GM10248 (cell line): ENCODE measurements around the gene MUSTN1.

Experiments used
- CTCF ChIA-PET: fragments of 300-600 bp; sonication (Branson Sonifier 250); formaldehyde crosslinking; extraction: SDS; loops from one replicate; lab custom pipeline; 2021; ENCODE audit warnings: antibody characterized with exemption; lab: Yijun Ruan, JAX
- POLR2A ChIA-PET: fragments of 350-650 bp; sonication (Branson Sonifier 250); formaldehyde crosslinking; extraction: SDS; loops from one replicate; lab custom pipeline; 2020; ENCODE audit warnings: antibody characterized with exemption; lab: Yijun Ruan, JAX
- DNase-seq: peaks from one replicate; pipeline ENCODE4 v3.0.0; 2012; ENCODE audit errors: extremely low spot score
- TF ChIP-seq, protein P1 (sequence below): IDR thresholded peaks from 2 replicates; pipeline ENCODE4 v1.5.1; 2012; ENCODE audit warnings: mild to moderate bottlenecking, low read depth; ENCODE audit errors: extremely low read depth, missing control alignments, control extremely low read depth

MUSTN1 gene

DNA sequence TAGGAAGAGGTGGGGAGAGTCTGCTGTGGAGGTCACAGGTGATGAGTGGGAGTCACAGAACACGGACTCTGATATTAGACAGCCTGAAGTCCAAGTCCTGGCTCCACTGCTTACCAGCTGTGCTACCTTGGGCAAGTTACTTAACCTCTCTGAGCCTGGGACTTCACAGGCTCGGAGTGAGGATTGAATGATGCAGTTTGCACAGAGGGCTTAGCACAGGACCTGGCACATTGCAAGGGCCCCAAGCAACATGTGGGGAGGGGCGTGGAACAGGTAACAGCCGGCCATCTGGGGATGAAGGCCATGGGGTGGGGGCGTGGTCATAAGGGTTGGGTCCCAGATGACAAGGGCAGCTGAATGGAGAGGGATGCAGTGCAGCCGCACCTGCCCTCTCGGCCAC, 44.5 kb downstream of the MUSTN1 start:
- POLR2A ChIA-PET: no interaction called here
- CTCF ChIA-PET: interaction anchor here (1.3 to 2.9 kb wide), 2 partner anchors 9 to 10 kb away, joined by 3 to 10 read pairs; no protein-coding TSS in a partner anchor
- no peak for DNase-seq
- TF ChIP-seq, protein P1, sequence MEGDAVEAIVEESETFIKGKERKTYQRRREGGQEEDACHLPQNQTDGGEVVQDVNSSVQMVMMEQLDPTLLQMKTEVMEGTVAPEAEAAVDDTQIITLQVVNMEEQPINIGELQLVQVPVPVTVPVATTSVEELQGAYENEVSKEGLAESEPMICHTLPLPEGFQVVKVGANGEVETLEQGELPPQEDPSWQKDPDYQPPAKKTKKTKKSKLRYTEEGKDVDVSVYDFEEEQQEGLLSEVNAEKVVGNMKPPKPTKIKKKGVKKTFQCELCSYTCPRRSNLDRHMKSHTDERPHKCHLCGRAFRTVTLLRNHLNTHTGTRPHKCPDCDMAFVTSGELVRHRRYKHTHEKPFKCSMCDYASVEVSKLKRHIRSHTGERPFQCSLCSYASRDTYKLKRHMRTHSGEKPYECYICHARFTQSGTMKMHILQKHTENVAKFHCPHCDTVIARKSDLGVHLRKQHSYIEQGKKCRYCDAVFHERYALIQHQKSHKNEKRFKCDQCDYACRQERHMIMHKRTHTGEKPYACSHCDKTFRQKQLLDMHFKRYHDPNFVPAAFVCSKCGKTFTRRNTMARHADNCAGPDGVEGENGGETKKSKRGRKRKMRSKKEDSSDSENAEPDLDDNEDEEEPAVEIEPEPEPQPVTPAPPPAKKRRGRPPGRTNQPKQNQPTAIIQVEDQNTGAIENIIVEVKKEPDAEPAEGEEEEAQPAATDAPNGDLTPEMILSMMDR: no peak

DNA sequence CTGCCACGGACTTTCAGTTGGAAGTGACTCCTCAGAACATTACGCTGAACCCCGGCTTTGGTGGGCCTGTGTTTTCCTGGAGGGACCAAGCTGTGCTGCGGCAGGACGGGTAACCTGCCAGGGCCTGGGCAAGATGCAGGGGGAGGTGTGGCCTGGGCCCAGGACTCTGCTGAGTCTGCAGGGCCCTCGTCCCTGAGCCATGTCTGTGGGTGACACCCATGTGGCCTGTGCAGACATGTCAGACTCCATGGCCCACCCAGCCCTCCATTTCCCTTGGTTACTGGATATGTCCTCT, 45.1 kb downstream of the MUSTN1 start:
- POLR2A ChIA-PET: no interaction called here

DNA sequence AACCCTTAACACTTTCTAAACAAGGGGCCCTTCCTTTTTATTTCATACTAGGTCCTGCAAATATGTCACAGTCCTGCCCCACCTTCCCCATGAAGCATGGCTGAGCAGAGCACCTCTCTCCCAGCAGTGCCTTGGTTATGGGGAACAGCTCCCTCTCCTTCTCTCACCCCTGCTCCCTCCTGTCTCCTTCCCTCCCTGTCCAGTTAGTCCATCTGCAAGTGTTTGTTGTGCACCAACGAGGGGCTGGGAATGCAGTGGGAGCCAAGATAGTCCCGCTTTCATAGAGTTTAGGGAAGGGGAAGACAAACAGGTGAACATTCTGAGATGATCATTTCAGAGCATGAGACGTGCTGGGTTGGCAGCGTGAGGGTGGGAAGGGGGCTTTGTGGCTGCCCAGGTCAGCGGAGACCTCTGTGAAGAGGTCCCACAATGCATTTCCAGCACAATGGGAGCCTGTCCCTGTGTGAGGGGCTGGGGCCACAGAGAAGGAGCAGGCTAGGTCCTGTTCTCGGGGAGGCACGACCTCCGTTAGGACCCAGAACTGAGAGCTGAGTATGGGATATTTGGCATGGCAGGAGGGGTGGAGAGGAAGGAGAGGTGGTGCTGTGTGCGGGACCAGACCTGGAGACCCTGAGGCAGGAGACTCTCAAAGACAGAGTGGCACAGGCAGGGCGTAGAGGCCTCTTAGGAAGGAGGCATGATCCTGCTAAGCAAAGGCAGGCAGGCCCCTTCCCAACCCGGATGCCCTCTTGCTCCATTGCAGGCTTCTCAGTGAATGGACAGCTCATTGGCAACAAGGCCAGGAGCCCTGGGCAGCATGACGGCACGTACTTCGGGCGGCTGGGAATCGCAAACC, 45.7 kb downstream of the MUSTN1 start:
- POLR2A ChIA-PET: no interaction called here
- TF ChIP-seq, protein P1: no peak
- no peak for DNase-seq
- CTCF ChIA-PET: interaction anchor here (1.3 to 2.9 kb wide), 2 partner anchors 9 to 10 kb away, joined by 3 to 10 read pairs; no protein-coding TSS in a partner anchor

More for the DNA sequence above, 45.1 kb downstream of the MUSTN1 start:
- DNase-seq: no peak
- CTCF ChIA-PET: interaction anchor here (1.3 to 2.9 kb wide), 2 partner anchors 9 to 10 kb away, joined by 3 to 10 read pairs; no protein-coding TSS in a partner anchor
- TF ChIP-seq, protein P1: no peak

DNA sequence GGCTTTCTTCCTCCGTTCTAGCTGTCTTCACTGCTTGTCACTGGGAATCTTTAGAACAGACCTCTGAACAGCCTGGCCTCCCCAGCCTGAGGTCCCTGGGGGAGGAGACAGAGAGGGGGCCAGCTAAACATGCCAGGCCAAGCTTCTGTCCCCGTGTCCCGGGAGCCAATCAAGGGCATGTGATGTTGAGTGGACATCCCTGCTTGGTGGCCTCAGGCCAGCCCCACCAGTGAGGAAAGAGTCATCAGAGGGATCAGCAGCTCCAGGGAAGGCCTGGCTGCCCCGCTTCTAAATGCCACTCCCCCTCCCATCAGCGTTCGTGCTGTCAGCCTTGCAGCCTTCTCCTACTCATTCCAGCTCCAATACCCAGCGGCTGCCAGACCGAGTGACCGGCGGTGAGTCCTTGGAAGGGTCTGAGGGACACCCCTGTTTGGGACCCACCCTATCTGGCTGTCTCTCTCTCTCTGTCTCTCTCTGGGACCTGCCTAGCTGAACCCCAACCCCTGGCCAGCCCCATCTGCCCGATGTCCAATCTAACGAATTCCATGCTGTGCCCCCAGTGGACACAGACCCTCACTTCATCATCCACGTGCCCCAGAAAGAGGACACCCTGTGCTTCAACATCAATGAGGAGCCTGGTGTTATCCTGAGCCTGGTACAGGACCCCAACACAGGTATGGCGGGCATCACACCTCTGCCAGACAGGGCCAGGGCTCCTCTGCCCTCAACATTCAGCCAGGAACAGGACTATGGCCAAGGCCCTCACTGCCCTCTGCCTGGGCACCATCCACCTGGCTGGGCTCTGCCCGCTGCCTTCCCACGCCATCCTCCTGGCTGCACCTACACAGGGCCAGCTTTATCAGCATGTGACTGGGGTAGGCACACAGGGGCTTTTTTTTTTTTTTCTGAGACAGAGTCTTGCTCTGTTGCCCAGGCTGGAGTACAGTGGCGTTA, 46.9 kb downstream of the MUSTN1 start:
- CTCF ChIA-PET: interaction anchor here (1.2 to 2.9 kb wide), 4 partner anchors 11 to 28 kb away, joined by 3 to 12 read pairs (median 6); no protein-coding TSS in a partner anchor
- POLR2A ChIA-PET: no interaction called here
- TF ChIP-seq, protein P1: no peak
- no peak for DNase-seq

DNA sequence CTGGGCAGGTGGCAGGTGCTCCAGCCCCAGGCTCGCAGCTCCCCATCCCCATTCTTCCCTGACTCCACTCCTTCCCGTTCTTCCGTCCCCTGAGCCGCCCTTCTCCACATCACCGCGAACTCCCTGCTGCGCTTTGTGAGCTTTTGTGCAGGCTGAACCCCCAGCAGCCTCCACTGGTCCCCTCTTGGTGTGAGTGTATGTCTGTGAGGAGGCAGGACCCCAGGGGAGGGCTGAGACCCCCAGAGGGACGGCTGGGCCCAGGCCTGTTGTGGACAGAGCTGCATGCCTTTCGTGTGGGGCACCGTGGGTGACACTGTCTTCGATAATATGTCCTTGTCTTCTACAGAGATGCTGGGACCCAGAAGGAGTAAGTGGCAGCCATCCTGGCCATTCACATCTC, 47.6 kb downstream of the MUSTN1 start:
- TF ChIP-seq, protein P1: no peak
- DNase-seq: no peak
- POLR2A ChIA-PET: no interaction called here
- CTCF ChIA-PET: interaction anchor here (1.2 to 2.6 kb wide), 4 partner anchors 11 to 29 kb away, joined by 3 to 12 read pairs (median 3); no protein-coding TSS in a partner anchor
